GM18909 (cell line): ENCODE measurements around the gene CCDC106.
A peak's percentile ranks its signal among the peaks of the same experiment; 100 is the strongest.

Experiments
- ATAC-seq: cut with Tn5 transposase; IDR thresholded peaks from one replicate; pipeline ENCODE4 v1.9.1; 2021; ENCODE audit warnings: mild to moderate bottlenecking; ENCODE audit not compliant: unreplicated experiment, poor library complexity

CCDC106 gene

GRCh38 chr19:55666343-55667005 is 18.5 kb downstream of the CCDC106 start:
- ATAC-seq: no peak

DNA sequence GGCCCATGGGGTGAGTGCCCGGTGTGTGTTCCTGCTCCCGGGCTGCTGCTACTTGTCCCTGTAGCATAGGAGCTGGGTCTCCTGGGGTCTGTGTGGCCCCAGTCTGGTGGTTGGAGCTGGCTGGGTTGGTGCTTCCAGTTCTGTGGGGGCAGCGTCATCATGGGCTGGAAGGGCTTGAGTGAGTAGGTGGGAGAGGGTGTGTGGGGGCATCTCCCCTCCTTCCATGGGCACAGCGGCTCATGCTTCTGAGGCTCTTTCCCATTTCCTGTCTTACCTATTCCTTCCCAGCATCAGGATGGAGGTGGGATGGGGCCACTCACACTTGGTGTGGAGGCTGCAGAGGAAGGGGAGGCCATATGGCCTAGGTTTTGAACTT is 19.0 kb downstream of the CCDC106 start:
- ATAC-seq: no peak

DNA sequence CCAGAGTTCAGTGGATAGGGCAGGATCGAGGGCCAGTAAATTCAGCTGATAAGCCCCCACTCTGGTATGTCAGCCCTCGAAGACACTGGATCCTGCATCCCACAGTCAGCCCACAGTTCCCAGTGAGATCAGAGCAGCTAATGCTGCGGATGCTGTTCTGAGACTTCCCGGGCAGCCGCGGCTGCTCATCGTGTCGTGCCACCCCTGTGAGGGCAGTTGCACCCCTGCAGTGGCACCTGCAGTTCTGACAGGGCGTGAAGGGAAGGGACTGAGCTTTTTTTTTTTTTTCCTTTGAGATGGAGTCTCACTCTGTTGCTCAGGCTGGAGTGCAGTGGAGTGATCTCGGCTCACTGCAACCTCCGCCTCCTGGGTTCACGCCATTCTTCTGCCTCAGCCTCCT is 19.5 kb downstream of the CCDC106 start:
- no peak for ATAC-seq

DNA sequence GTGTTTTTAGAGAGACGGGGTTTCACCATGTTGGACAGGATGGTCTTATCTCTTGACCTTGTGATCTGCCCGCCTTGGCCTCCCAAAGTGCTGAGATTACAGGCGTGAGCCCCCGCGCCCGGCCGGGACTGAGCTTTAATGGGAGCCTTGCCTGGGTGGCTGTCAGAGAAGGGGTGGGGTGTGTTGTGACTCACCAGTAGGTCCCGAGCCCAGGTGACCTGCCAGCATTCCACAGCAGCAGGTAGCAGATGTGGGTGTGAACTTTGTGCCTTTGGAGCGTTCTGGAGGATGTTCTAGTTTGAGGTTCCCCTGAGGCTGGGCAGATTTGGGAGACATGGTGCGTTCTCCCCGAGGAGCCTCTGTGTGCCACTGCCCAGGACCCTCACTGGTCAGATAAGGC is 19.9 kb downstream of the CCDC106 start:
- ATAC-seq: no peak

DNA sequence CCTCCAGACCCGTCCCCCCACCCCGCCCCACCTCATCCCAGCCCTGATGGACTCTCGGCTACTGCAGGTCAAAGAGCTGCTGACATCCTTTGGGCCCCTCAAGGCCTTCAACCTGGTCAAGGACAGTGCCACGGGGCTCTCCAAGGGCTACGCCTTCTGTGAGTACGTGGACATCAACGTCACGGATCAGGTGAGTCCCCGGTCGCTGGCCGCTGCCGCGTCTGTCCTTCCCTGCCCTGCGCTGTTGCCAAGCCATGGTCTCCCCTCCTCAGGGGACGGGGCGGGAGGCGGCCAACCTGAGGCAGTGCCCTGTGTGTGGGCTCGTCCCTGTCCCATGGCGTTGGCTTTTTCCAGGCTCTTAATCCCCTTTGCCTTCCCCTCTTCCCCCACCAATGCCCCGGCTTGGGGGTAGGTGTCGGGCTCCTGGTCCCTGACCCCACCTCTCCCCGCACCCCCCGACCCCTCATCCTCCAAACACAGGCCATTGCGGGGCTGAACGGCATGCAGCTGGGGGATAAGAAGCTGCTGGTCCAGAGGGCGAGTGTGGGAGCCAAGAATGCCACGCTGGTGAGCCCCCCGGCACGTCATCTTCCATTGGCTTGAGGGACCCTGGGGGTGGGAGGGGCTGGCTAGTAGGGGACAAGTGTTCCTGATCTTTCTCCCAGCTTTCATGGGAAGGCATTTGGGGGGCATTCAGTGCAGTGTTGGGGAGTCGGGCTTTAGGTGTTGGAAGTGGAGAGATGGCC is 20.8 kb downstream of the CCDC106 start:
- no peak for ATAC-seq

DNA sequence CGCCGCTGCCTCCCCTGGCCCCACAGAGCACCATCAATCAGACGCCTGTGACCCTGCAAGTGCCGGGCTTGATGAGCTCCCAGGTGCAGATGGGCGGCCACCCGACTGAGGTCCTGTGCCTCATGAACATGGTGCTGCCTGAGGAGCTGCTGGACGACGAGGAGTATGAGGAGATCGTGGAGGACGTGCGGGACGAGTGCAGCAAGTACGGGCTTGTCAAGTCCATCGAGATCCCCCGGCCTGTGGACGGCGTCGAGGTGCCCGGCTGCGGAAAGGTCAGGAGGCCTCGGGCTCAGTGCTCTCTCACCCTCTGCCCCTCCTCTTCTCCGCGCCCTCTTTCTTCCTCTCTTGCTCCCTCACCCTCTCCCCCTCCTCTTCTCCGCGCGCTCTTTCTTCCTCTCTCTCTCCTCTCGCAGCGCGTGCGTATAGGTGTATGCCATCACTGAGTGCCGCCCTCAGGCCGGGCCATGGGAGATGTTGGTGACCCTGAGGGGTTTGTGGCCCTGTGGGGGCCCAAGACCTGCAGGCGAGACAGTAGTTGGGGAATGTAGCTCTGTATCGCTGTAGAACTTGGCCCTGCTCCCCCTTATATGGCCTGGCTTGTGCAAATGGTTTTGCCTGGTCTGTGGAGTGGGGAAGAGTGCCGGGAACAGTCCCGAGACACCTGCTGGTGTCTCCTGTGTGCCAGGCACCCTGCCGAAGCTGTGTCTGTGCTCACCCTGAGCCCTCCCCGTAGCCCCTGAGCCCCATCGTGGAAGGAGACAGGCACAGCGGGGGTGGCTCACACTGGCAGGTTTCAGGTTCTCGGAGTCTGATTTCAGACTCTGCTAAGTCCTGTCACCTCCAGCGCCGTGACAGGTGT is 21.6 kb downstream of the CCDC106 start:
- no peak for ATAC-seq

GRCh38 chr19:55670280-55671053 is 22.5 kb downstream of the CCDC106 start:
- ATAC-seq: no peak

DNA sequence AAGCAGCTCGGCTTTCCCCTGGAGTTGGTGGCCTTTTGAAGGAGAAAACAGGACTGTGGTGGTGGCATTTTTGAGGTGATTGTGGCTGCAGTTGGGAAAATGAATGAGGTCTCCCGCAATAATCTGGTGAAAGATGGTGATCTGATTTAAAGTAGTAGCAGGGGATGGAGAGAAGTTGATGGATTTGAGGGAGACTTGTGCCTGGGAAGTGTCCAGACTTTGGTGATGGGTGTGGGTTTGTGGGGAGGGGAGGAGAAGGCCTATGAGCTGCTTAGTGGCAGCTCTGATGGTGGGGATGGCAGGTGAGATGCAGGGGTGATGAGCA is 23.0 kb downstream of the CCDC106 start:
- ATAC-seq: no peak

GRCh38 chr19:55672418-55672817 is 24.4 kb downstream of the CCDC106 start:
- no peak for ATAC-seq

- ATAC-seq: no peak
Measured at GRCh38 chr19:55673465-55673864, 25.5 kb downstream of the CCDC106 start.

DNA sequence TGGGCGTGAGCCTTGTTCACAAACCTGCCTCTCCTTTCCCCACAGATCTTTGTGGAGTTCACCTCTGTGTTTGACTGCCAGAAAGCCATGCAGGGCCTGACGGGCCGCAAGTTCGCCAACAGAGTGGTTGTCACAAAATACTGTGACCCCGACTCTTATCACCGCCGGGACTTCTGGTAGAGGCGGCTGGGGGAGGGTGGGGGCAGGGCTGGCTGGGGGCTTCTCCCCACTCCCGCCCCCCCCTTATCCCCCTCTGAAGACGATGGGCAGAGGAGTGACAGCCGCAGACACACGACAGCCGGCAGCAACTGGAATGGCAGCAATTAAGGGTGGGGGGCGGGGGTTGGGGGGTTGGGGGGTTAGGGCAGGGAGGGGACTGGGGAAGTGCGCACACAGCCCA is 25.9 kb downstream of the CCDC106 start:
- no peak for ATAC-seq

GRCh38 chr19:55674459-55674840 is 26.4 kb downstream of the CCDC106 start:
- ATAC-seq: no peak

DNA sequence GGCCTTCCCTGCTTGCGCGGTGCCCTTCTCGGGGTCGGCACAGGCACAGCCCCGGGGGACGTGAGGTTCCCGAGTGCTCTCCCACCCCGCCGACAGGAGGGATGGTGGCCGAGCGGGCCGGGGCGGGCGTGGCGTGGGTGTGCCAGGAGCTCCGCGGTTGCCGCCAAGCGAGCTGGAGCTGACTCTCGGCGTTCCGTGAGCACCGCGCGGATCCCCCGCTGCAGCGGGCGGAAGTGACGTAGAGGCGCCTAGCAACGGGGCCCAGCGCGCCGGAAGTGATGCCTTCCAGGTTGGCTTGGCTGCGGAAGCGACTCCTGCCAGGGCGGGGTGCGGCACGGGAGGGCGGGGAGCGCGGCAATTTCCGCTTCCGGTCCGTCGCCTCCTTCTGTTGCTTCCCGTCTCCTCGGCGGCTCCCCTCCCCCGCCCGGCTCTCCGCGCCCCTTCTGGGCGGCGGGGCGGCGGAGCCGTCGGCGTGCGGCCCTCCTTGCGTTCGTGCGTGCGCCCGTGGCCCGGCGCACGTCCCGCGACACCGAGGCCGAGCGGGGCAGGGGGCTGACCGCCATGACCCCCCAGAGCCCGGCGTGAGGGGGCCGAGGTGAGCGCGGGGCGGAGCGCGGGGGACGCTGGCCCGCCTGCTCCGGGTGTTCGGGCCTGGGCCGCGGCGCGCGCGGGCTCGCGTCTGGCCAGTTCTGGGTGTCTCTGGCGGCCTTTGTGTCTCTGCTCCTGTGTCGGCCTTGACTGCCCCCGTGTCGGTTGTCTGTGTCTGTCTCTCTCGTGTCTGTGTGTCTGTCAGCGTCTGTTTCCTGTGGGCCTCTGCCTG is 27.0 kb downstream of the CCDC106 start, which contains the start of gene EPN1:
TSS of gene EPN1 (plus strand) at position 386 of the 820 bp plus-strand sequence. CDS start 3,402 bp downstream, outside the sequence.
- peak; percentile 67 for ATAC-seq

GRCh38 chr19:55675661-55676354 is 27.8 kb downstream of the CCDC106 start:
- no peak for ATAC-seq

DNA sequence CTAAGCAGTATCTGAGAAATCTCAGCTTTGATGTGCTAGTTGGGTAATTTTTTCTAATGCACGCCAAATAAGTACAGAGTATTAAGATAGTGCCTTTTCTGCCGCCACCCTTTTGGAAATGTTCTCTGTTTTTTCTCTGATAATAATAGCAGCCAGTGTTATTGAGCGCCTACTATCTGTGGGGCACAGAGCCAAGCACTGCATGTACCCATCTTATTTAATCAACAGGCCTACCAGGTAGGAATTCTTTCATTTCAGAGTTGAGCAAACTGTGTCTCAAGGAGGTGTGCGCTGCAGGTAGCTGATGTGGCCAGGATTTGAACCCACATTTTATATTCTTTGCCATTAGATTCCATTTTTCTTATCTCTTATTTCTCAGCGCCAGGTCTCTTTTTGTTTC is 28.4 kb downstream of the CCDC106 start:
- ATAC-seq: no peak

- no peak for ATAC-seq
Measured at GRCh38 chr19:55676889-55677505, 29.0 kb downstream of the CCDC106 start.

DNA sequence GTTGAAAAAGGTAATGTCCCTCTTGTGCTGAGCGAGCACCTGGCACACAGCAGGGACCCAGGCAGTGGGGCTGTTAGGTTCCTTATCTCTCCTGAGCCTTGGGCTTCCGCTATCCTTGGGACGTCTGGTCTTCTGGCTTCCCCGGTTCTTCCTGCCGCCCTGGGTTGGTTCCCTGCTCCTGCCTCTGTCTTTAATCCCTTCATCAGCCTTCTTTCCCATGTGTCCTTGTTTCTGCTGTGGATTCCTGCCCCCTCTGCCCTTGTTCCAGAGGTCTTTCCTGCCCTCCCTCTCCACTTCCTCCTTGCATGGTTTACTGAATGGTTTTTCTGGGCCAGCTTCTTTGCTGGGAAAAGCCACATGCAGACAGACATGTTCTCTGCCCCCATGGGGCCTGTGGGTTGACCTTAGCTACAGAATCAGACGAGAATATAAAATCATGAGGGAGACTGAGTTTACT is 29.6 kb downstream of the CCDC106 start:
- no peak for ATAC-seq

DNA sequence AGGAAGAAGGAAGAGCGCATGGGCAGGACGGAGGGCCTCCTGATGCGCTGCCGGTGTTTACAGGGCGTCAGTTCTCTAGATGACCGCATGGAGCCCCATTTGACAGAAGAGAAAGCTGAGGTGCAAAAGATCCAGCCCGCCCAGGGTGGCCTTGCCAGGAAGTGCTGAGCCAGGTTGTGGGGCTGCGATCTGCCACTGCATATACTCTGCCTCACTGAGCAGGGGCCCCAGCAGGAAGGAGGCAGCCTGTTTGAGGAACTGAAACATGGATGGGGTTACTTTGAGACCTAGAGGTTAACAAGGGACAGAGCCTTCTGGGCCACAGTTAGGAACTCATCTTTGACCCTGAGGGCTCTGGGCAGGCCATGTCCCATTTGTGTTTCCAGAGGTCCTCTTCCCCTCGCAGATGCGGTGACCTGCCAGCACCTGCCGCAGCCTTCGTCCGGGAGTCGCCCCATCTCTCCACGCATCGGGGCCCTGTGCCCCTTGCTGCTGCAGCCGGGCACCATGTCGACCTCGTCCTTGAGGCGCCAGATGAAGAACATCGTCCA is 30.2 kb downstream of the CCDC106 start:
- peak; percentile 78 for ATAC-seq
